Heart left ventricle (tissue), 16 donors: ENCODE results near the gene RRAGC. TPM values are rescaled to one million over a fixed set of nuclear protein-coding genes. Genes with fewer than 3 reads are reported as not detected.

Source experiments
- ATAC-seq, 4 donors: fragments of 200-7000 bp; cut with Tn5 transposase; one replicate each; pipeline ENCODE4 v1.9.1; 2020 to 2022; ENCODE audit warnings: moderate library complexity in 4 of 4, mild to moderate bottlenecking in 3 of 4, moderate number of reproducible peaks in 1 of 4
- DNase-seq, 5 donors: peaks; one replicate each; pipeline ENCODE4 v3.0.0-alpha.2; 2020
- H3K27ac ChIP-seq, 12 donors: fragments of 200-600 bp; sonication (generic) in 4 of 12; one replicate each; pipeline versions ENCODE4 v1.5.0 to v1.8.0; 2016 to 2022; ENCODE audit warnings: mild to moderate bottlenecking in 2 of 12
- H3K27me3 ChIP-seq, 9 donors: fragments of 200-600 bp; sonication (generic) in 2 of 9; one replicate each; pipeline versions ENCODE4 v1.5.1 to v1.8.0; 2016 to 2022; ENCODE audit warnings: mild to moderate bottlenecking in 3 of 9
- H3K36me3 ChIP-seq, 9 donors: fragments of 200-600 bp; sonication (generic) in 2 of 9; one replicate each; pipeline versions ENCODE4 v1.5.0 to v1.8.0; 2018 to 2022; ENCODE audit warnings: mild to moderate bottlenecking in 2 of 9
- H3K4me1 ChIP-seq, 12 donors: fragments of 200-600 bp; sonication (generic) in 4 of 12; one replicate each; pipeline versions ENCODE4 v1.5.0 to v1.8.0; 2016 to 2022; ENCODE audit warnings: mild to moderate bottlenecking in 3 of 12
- H3K4me3 ChIP-seq, 12 donors: fragments of 200-600 bp; sonication (generic) in 4 of 12; one replicate each; pipeline versions ENCODE4 v1.5.0 to v1.8.0; 2017 to 2022; ENCODE audit warnings: mild to moderate bottlenecking in 9 of 12, moderate library complexity in 4 of 12
- H3K9me3 ChIP-seq, 12 donors: fragments of 200-600 bp; sonication (generic) in 4 of 12; one replicate each; pipeline versions ENCODE4 v1.5.0 to v1.8.0; 2016 to 2022; ENCODE audit warnings: mild to moderate bottlenecking in 1 of 12
- CTCF ChIP-seq, 12 donors: fragments of 200-600 bp; sonication (generic) in 4 of 12; IDR thresholded peaks; one replicate each; pipeline versions ENCODE4 v1.5.0 to v1.8.0; 2018 to 2022; ENCODE audit warnings: antibody characterized with exemption in 12 of 12, mild to moderate bottlenecking in 5 of 12
- POLR2A ChIP-seq, 2 donors: fragments of 450-650 bp; IDR thresholded peaks; one replicate each; pipeline ENCODE4 v1.6.1; 2017; ENCODE audit warnings: antibody characterized with exemption in 2 of 2, mild to moderate bottlenecking in 2 of 2, moderate library complexity in 2 of 2
- whole genome bisulfite sequencing, 4 donors: extraction: QIAGEN DNeasy Blood & Tissue Kit in 2 of 4; methylation state at CpG; one replicate each; pipeline versions ENCODE4 v1.1.5 to v1.1.7; 2013 to 2018; 5-methylcytosine and 5-hydroxymethylcytosine counted together
- intact Hi-C, 10 donors: fragments of 100-400 bp; cut with DNase I; formaldehyde crosslinking; loops; one replicate each; pipeline versions ENCODE4 v1.11.1 to v1.14.2; 2022
- polyA plus RNA-seq, 2 donors: library from polyadenylated mRNA; stranded (reverse); fragments of 200-250 nt; gene quantifications; one replicate each; pipeline ENCODE4 v1.2.3, GENCODE V29; 2013
- total RNA-seq, 9 donors: library from RNA; depleted of rRNA in 2 of 9; stranded (reverse); fragments of >200 nt in 2 of 9; fragmentation: NEBNext Ultra II Directional in 3 of 9; extraction: Animal tissue kit (Norgen Biotek cat#: 25700) in 3 of 9; gene quantifications; one replicate each; pipeline versions ENCODE4 v1.1.0 to v1.2.4, GENCODE V29; 2016 to 2023
- donor health status: ischemic (EF 13 %, LVEDD 7.1; RV severe dilation, severe dysfunction).
- donor health status: healthy with polysubstance abuse.
- donor health status: DM: no; HTN: yes; CAD: no.
- donor health status: DM: no; HTN: no; CAD: no.
- donor health status: ischemic (EF 25% LVEDD 6.9; RV normal size, moderate dysfunction).
- donor health status: ischemic (EF 25% LVEDD 5.7; RV mildly dilated, moderate dysfunction).
- donor health status: healthy.
- donor health status: DM: yes; HTN: yes; CAD: no.
- donor health status: ischemic (EF 35%, LVEDD 5.7; RV mildly dilated, moderate dysfunction).
- donor health status: nonischemic (EF 11% LVEDD 7.7; RV severe dilation, severe dysfunction).
- donor health status: DM: yes; HTN: yes; CAD: no.
- donor health status: PGD.
- donor health status: ischemic (EF 29% LVEDD 5.4; RV normal size, mild dysfunction).
- donor health status: nonischemic (EF 23%, LVEDD 6.1; RV moderate dilation, normal function).

RRAGC gene
- total and polyA plus RNA-seq, 11 donors, result 8.6 to 32.8 (median 22.3) TPM

GRCh38 chr1:38834937-38835827, 24.4 kb downstream of the RRAGC start:
- H3K36me3 ChIP-seq, result peaks cover 0 to 31% (median 26%) of the 10 kb centered on the region in 9 donors
- H3K27ac ChIP-seq, result no peak overlapping the region
- intact Hi-C loops, result loop anchor here (1.0 to 10.0 kb wide), 10 partner anchors 227 to 1240 kb away; partner anchors contain the start of genes POU3F1 (in 3 of the 10), SF3A3 (in 2 of the 10) and GNL2 (in 1 of the 10)
- no peak overlapping the region for H3K4me3 ChIP-seq
- TF ChIP-seq POLR2A (IDR thresholded peaks at IDR 0.05) (no peak), CTCF (IDR thresholded peaks at IDR 0.05) (peak; percentile 64 to 86 (median 80))
- peaks cover 0 to 18% (median 9%) of the 10 kb centered on the region in 12 donors for H3K4me1 ChIP-seq
- DNase-seq (peak in 1 of 5 donors; percentile 55), ATAC-seq (peak; percentile 60 to 88 (median 80))
- no peaks in the 10 kb centered on the region for H3K9me3 ChIP-seq
- 28 to 32% (median 31%) methylated on average over 3 of the region's 3 CpGs for WGBS, 4 donors
- H3K27me3 ChIP-seq, result peaks cover 0 to 21% (median 0%) of the 10 kb centered on the region in 9 donors

DNA sequence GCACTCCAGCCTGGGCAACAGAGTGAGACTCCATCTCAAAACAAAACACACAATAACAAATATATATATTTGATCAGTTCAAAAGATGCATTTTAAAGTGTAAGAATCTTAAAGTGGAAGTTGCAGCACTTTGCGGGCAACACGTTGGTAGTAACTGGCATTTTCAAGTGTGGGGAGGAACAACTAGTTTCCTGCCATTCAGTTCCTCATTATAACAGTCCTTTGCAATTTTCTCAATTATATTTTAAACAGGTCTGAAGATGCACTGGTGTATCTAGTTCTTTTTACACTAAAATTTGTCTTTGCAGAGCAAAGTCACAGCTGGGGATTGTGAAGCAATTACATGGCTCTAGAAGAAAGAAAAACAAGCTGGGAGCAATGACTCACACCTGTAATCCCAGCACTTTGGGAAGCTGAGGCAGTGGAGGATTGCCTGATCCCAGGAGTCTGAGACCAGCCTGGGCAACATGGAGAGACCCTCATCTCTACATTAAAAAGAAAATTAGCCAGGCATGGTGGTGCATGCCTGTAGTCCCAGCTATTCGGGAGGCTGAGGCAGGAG, 25.3 kb downstream of the RRAGC start:
- Histone ChIP-seq H3K27ac (no peak overlapping the region), H3K4me1 (peaks cover 0 to 9% (median 4%) of the 10 kb centered on the region in 12 donors), H3K9me3 (no peaks in the 10 kb centered on the region), H3K27me3 (peaks cover 0 to 22% (median 0%) of the 10 kb centered on the region in 9 donors), H3K4me3 (no peak overlapping the region), H3K36me3 (peaks cover 0 to 22% (median 22%) of the 10 kb centered on the region in 9 donors)
- TF ChIP-seq POLR2A (IDR thresholded peaks at IDR 0.05), result no peak
- TF ChIP-seq CTCF (IDR thresholded peaks at IDR 0.05), result no peak
- no peak for DNase-seq
- intact Hi-C loops, result loop anchor here in 9 of 10 donors (5.0 to 10.0 kb wide), 8 partner anchors 227 to 1240 kb away; partner anchors contain the start of genes POU3F1 (in 3 of the 9), GNL2 (in 1 of the 9) and SF3A3 (in 1 of the 9)
- WGBS, 4 donors, result 80 to 84% (median 83%) methylated on average over 3 of the region's 3 CpGs
- ATAC-seq, result no peak

- no peak for ATAC-seq
Observed at GRCh38 chr1:38833146-38833545, 26.4 kb downstream of the RRAGC start.

More at GRCh38 chr1:38833146-38833545, 26.4 kb downstream of the RRAGC start:
- Histone ChIP-seq H3K27ac (no peak overlapping the region), H3K4me1 (peaks cover 0 to 9% (median 0%) of the 10 kb centered on the region in 12 donors), H3K27me3 (peaks cover 0 to 31% (median 0%) of the 10 kb centered on the region in 9 donors), H3K4me3 (no peak overlapping the region), H3K36me3 (peaks cover 0 to 11% (median 10%) of the 10 kb centered on the region in 9 donors), H3K9me3 (no peaks in the 10 kb centered on the region)
- TF ChIP-seq CTCF (IDR thresholded peaks at IDR 0.05) (no peak), POLR2A (IDR thresholded peaks at IDR 0.05) (no peak)
- 52 to 64% (median 59%) methylated on average over 3 of the region's 3 CpGs for WGBS, 4 donors
- DNase-seq, result no peak
- intact Hi-C loops, result loop anchor here in 9 of 10 donors (5.0 to 10.0 kb wide), 8 partner anchors 226 to 1238 kb away; partner anchors contain the start of genes POU3F1 (in 3 of the 9), GNL2 (in 1 of the 9) and SF3A3 (in 1 of the 9)
